Heart left ventricle (tissue), 13 donors: Measurements from ENCODE around the gene CHST4.

ENCODE experiments used
- POLR2A ChIP-seq, 2 donors: fragments of 450-650 bp; IDR thresholded peaks; one replicate each; pipeline ENCODE4 v1.6.1; 2017; ENCODE audit warnings: antibody characterized with exemption in 2 of 2, mild to moderate bottlenecking in 2 of 2, moderate library complexity in 2 of 2
- TF ChIP-seq, protein P1 (sequence below), 12 donors: fragments of 200-600 bp; sonication (generic) in 4 of 12; IDR thresholded peaks; one replicate each; pipeline versions ENCODE4 v1.5.0 to v1.8.0; 2018 to 2022; ENCODE audit warnings: antibody characterized with exemption in 12 of 12, mild to moderate bottlenecking in 5 of 12
- donor health status: ischemic (EF 13 %, LVEDD 7.1; RV severe dilation, severe dysfunction).
- donor health status: DM: no; HTN: yes; CAD: no.
- donor health status: DM: no; HTN: no; CAD: no.
- donor health status: ischemic (EF 25% LVEDD 6.9; RV normal size, moderate dysfunction).
- donor health status: ischemic (EF 25% LVEDD 5.7; RV mildly dilated, moderate dysfunction).
- donor health status: ischemic (EF 35%, LVEDD 5.7; RV mildly dilated, moderate dysfunction).
- donor health status: nonischemic (EF 11% LVEDD 7.7; RV severe dilation, severe dysfunction).
- donor health status: DM: yes; HTN: yes; CAD: no.
- donor health status: PGD.
- donor health status: ischemic (EF 29% LVEDD 5.4; RV normal size, mild dysfunction).
- donor health status: nonischemic (EF 23%, LVEDD 6.1; RV moderate dilation, normal function).

DNA sequence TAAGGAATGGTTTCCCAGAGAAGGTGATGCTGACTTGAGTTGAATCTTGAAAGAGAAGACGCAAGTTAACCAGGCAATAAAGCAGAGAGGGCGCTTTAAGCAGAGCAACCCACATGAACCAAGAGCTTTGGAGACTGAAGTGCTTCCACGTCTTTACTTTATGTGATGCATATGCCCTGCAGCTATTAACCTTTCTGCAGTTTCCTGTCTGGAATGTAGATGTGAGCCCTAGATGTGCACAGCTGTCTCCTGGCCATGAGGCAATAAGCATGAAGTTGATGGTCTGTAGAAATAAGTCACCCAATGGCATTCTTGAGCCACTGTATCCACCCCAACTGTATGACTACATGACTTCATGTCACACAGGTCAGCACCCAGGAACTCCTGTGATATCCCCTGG, 5.7 kb upstream of the CHST4 start:
- no peak for TF ChIP-seq POLR2A (IDR thresholded peaks at IDR 0.05)
- TF ChIP-seq, protein P1, sequence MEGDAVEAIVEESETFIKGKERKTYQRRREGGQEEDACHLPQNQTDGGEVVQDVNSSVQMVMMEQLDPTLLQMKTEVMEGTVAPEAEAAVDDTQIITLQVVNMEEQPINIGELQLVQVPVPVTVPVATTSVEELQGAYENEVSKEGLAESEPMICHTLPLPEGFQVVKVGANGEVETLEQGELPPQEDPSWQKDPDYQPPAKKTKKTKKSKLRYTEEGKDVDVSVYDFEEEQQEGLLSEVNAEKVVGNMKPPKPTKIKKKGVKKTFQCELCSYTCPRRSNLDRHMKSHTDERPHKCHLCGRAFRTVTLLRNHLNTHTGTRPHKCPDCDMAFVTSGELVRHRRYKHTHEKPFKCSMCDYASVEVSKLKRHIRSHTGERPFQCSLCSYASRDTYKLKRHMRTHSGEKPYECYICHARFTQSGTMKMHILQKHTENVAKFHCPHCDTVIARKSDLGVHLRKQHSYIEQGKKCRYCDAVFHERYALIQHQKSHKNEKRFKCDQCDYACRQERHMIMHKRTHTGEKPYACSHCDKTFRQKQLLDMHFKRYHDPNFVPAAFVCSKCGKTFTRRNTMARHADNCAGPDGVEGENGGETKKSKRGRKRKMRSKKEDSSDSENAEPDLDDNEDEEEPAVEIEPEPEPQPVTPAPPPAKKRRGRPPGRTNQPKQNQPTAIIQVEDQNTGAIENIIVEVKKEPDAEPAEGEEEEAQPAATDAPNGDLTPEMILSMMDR (IDR thresholded peaks at IDR 0.05): no peak
